Measurements from ENCODE around the gene ID1.

ID1 gene, protein sequence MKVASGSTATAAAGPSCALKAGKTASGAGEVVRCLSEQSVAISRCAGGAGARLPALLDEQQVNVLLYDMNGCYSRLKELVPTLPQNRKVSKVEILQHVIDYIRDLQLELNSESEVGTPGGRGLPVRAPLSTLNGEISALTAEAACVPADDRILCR

DNA sequence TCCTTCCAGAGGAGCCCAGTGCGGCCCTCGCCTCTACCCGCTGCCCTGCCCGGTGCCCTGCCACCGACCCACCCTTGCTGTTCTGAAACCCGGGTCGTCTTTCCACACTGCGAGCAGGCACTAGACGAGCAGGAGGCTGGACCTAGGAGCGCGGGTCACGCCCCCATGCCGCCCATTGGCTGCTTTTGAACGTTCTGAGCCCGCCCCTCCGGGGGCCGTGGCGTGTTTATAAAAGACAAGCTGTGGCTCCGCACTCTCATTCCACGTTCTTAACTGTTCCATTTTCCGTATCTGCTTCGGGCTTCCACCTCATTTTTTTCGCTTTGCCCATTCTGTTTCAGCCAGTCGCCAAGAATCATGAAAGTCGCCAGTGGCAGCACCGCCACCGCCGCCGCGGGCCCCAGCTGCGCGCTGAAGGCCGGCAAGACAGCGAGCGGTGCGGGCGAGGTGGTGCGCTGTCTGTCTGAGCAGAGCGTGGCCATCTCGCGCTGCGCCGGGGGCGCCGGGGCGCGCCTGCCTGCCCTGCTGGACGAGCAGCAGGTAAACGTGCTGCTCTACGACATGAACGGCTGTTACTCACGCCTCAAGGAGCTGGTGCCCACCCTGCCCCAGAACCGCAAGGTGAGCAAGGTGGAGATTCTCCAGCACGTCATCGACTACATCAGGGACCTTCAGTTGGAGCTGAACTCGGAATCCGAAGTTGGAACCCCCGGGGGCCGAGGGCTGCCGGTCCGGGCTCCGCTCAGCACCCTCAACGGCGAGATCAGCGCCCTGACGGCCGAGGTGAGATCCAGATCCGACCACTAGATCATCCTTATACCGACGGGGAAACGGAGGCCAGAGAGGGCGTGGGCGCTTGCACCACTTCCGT is at the start of gene ID1:
ID1 (plus strand) TSS at position 259 of the 871 bp plus-strand sequence; CDS start at position 358, 99 bp downstream.
- peak; percentile 90 for DNase-seq (ENCODE audit: extremely low read depth, low read depth)
- no peak for TF ChIP-seq CTCF (IDR thresholded peaks at IDR 0.05; ENCODE audit: low read depth, low read length)

DNA sequence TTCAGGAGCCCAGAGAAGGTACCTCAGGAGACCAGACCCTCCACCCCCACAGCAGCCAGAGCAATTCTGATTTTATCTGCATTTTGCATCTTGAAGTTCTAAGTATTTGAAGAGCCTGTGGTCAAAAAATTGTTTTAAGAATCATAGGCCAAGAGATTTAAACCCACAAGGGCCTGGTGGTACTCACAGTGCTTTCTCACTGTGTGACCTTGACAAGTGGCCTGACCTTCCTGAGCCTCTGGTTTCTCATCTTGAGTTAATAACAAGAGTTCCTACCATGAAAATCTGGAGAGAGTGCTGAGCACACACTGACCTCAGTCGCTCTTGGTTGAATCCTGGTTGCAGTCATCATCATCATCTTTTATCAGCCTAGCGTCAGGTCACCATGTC is 45.4 kb upstream of the ID1 start:
- DNase-seq (ENCODE audit: extremely low read depth, low read depth): no peak

DNA sequence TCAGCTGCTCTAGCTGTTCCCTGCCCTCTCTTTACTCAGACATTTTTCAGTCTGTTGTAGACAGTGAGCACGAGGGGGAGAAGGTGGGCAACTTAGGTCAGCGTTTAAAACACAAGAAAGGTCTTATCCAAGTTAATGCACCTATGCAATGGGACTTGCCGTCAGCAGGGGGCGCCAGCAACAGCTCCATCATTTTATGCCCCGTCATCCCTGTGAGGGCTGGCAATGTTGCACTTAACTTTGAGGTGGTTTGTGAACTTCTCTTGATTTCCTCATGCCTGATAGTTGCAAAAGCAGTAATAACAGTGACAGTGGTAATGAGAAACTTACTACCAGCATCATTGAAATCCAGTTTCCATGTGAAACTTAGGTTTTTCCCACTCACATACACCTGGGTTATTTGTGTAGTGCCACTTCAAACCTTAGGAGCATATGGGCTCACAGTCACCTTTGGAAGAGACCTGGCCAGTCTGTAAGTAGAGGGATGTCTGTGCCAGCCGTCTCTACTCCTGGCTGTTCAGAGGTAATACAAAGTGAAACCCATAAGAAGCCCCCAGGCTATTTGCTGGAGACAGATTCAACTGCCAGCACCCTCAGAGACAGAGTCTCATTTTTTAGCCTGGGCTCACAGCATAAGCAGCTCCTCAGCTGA is 44.9 kb upstream of the ID1 start:
- peak; percentile 88 for TF ChIP-seq CTCF (IDR thresholded peaks at IDR 0.05; ENCODE audit: low read depth, low read length)
- DNase-seq (ENCODE audit: extremely low read depth, low read depth): peak; percentile 84

More for the DNA sequence above, 45.4 kb upstream of the ID1 start:
- no peak for TF ChIP-seq CTCF (IDR thresholded peaks at IDR 0.05; ENCODE audit: low read depth, low read length)

DNA sequence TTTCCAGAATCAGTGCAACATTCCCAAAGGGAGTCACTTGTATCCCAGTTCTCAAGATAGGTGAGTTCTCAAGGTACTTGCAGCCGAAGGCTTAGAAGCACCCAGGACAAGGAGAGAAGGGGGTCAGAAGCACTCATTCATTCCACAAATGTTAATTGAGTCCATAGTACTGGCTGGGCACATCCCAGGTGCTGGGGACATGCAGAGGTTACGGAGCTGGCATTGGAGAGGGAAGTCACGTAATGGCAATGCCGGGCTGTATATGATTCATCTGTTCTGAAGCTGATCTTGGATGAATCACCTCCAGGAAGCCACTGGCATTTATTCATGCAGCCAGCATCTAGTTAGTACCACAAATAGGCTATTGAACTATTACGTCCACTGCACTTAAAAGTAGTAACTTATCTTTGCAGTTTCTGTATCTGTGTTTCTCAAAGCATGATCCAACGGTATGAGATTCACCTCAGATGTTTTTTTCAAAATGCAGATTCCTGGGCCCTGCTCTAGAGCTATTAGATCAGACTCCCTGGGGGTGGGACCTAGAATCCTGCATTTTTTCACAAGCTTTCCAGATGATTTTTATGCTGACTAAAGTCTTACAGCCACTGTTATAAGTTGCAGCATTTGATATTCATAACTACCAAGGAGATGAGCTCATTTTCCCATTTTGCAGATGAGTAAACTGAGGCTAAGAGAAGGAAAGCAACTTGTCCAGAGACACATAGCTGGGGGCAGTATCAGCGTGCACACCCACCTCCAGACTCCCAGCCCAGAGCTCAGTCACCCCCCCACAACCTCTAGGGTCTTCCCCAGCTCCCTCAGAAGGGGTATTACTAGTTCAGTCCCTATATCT is 44.1 kb upstream of the ID1 start:
- DNase-seq (ENCODE audit: extremely low read depth, low read depth): peak; percentile 90
- no peak for TF ChIP-seq CTCF (IDR thresholded peaks at IDR 0.05; ENCODE audit: low read depth, low read length)

GRCh38 chr20:31562241-31562640 is 42.8 kb upstream of the ID1 start:
- DNase-seq (ENCODE audit: extremely low read depth, low read depth): no peak
- TF ChIP-seq CTCF (IDR thresholded peaks at IDR 0.05; ENCODE audit: low read depth, low read length): no peak

DNA sequence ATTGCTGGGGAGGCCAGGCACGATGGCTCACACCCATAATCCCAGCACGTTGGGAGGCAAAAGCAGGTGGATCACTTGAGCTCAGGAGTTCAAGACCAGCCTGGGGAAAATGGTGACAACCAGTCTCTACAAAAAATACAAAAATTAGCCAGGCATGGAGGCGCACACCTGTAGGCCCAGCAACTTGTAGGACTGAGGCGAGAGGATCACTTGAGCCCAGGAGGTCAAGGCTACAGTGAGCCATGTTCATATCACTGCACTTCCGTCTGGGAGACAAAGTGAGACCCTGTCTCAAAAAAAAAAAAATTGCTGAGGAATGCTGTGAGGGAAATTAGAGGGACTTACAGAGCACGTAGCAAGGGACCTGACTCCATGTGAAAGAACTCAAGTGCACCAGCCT is 40.8 kb upstream of the ID1 start:
- no peak for DNase-seq (ENCODE audit: extremely low read depth, low read depth)
- no peak for TF ChIP-seq CTCF (IDR thresholded peaks at IDR 0.05; ENCODE audit: low read depth, low read length)
